BJ (cell line): ENCODE results near the gene PACSIN1. TPM values are rescaled to one million over a fixed set of nuclear protein-coding genes. Genes with fewer than 3 reads are reported as not detected.

Source experiments
- CTCF ChIA-PET: fragments of 350-600 bp; formaldehyde crosslinking; extraction: SDS; loops from one replicate; lab custom pipeline; 2021; ENCODE audit warnings: antibody characterized with exemption, inconsistent platforms; lab: Yijun Ruan, JAX
- POLR2A ChIA-PET: fragments of 300-600 bp; sonication (Branson Sonifier 250); formaldehyde crosslinking; extraction: SDS; loops from one replicate; lab custom pipeline; 2021; ENCODE audit warnings: antibody characterized with exemption; lab: Charles Lee
- DNase-seq: peaks from one replicate; pipeline ENCODE4 v3.0.0-alpha.2; 2011; ENCODE audit warnings: low read depth
- H3K27me3 ChIP-seq: 2 replicates; pipeline ENCODE4 v1.6.0; 2011; ENCODE audit warnings: low read length; ENCODE audit not compliant: control insufficient read depth, insufficient read depth
- H3K36me3 ChIP-seq: 2 replicates; pipeline ENCODE4 v1.5.1; 2011; ENCODE audit warnings: low read length; ENCODE audit not compliant: control insufficient read depth, insufficient read depth
- H3K4me3 ChIP-seq: 2 replicates; pipeline ENCODE4 v1.5.1; 2011; ENCODE audit warnings: low read depth, mild to moderate bottlenecking, control low read depth, low read length
- CTCF ChIP-seq: IDR thresholded peaks from 2 replicates; pipeline ENCODE4 v1.5.1; 2011; ENCODE audit warnings: low read depth, mild to moderate bottlenecking, control low read depth, inconsistent platforms, low read length, moderate library complexity; ENCODE audit not compliant: insufficient read depth
- polyA plus RNA-seq: library from polyadenylated mRNA; depleted of rRNA; stranded (reverse); fragments of >200 nt; gene quantifications from 2 replicates; pipeline ENCODE4 v1.2.3, GENCODE V29; 2011

Gene PACSIN1
- polyA plus RNA-seq, 1 experiment = 0.04 TPM

GRCh38 chr6:34462010-34462409 is 3.9 kb upstream of the PACSIN1 start:
- no peak for TF ChIP-seq CTCF
- DNase-seq = no peak
- H3K27me3 ChIP-seq = peaks cover 4% of the 10 kb centered on the region
- no peak overlapping the region for H3K4me3 ChIP-seq
- H3K36me3 ChIP-seq = no peaks in the 10 kb centered on the region
- CTCF ChIA-PET = interaction anchor here (0.7 to 2.9 kb wide), 3 partner anchors 13 to 147 kb away, joined by 4 to 22 read pairs (median 5); no protein-coding TSS in a partner anchor
- POLR2A ChIA-PET = no interaction called here

DNA sequence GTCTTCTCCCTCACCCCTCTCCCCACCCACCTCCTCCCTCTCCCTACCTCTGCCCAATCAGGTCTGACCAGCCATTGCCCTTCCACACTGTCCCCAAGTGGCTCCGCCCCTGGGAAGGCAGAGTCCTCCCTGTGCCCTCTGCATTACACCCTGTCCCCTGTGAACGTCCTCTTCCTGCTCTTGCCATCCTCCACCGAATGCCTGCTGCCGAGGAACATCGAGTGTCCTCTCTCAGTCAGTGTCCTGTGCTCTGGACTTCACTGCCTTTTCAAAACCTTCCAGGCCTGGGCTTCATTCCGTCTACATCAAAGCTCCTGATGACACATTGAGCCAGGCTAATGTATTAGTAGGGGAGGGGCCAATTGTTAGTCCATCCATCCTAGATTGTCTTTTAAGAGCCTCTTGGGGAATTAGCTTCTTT is 3.3 kb upstream of the PACSIN1 start:
- Histone ChIP-seq H3K27me3 (peaks cover 4% of the 10 kb centered on the region), H3K4me3 (no peak overlapping the region), H3K36me3 (no peaks in the 10 kb centered on the region)
- no peak for TF ChIP-seq CTCF
- CTCF ChIA-PET = interaction anchor here (0.7 to 0.9 kb wide), 4 partner anchors 13 to 197 kb away, joined by 3 to 5 read pairs (median 4); no protein-coding TSS in a partner anchor
- DNase-seq = no peak
- POLR2A ChIA-PET = no interaction called here

- Histone ChIP-seq H3K27me3 (peaks cover 4% of the 10 kb centered on the region), H3K36me3 (no peaks in the 10 kb centered on the region), H3K4me3 (no peak overlapping the region)
- POLR2A ChIA-PET = no interaction called here
- no peak for TF ChIP-seq CTCF
- no peak for DNase-seq
- CTCF ChIA-PET = interaction anchor here (0.7 to 0.9 kb wide), 2 partner anchors 141 to 198 kb away, joined by 3 read pairs; no protein-coding TSS in a partner anchor
These were observed 2.6 kb upstream of the PACSIN1 start for GRCh38 chr6:34463299-34463698.

DNA sequence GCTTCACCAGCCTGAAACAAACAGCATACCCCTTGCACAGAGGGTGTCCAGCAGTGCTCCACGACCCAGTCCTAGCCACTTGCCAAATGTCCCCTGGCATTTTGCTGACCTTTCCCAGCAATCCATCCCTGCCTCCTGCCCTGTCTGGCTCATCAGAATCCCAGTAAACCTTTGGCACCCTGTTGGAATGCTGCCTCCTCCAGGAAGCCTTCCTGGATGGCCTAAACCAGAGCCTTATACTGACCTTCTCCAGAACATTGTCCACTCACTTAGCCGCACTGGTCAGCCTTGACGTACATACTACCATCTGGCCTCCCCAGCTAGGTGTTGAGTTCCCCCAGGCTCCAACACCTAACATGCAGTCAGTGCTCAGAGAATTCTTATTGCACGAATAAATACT is 2.0 kb upstream of the PACSIN1 start:
- no peak for DNase-seq
- Histone ChIP-seq H3K4me3 (no peak overlapping the region), H3K27me3 (peaks cover 4% of the 10 kb centered on the region), H3K36me3 (no peaks in the 10 kb centered on the region)
- ChIA-PET POLR2A (no interaction called here), CTCF (no interaction called here)
- no peak for TF ChIP-seq CTCF

GRCh38 chr6:34466242-34467185 is 638 bp downstream of the PACSIN1 start:
- no peak for DNase-seq
- Histone ChIP-seq H3K4me3 (no peak overlapping the region; the same call in 1 of the 2 replicates), H3K27me3 (peaks cover 4% of the 10 kb centered on the region), H3K36me3 (no peaks in the 10 kb centered on the region)
- no peak for TF ChIP-seq CTCF
- ChIA-PET POLR2A (no interaction called here), CTCF (interaction anchor here (0.6 to 1.6 kb wide), 2 partner anchors 9 to 24 kb away, joined by 3 to 4 read pairs; no protein-coding TSS in a partner anchor)
